BLaER1 (cell line): ENCODE measurements around the gene POGZ.

Experiments used
- H3K27ac ChIP-seq: shearing (Covaris generic); formaldehyde crosslinking; 2 replicates; pipeline ENCODE4 v1.8.1; 2022
- H3K27me3 ChIP-seq: shearing (Covaris generic); formaldehyde crosslinking; 2 replicates; pipeline ENCODE4 v1.8.1; 2022
- H3K36me3 ChIP-seq: shearing (Covaris generic); formaldehyde crosslinking; 2 replicates; pipeline ENCODE4 v1.8.1; 2022
- H3K4me1 ChIP-seq: shearing (Covaris generic); formaldehyde crosslinking; 2 replicates; pipeline ENCODE4 v1.8.1; 2022
- H3K4me2 ChIP-seq: shearing (Covaris generic); formaldehyde crosslinking; 2 replicates; pipeline ENCODE4 v1.8.1; 2022
- H3K4me3 ChIP-seq: shearing (Covaris generic); formaldehyde crosslinking; 2 replicates; pipeline ENCODE4 v1.8.1; 2022
- H3K9ac ChIP-seq: shearing (Covaris generic); formaldehyde crosslinking; 2 replicates; pipeline ENCODE4 v1.8.1; 2022
- H3K9me3 ChIP-seq: shearing (Covaris generic); formaldehyde crosslinking; 2 replicates; pipeline ENCODE4 v1.8.1; 2022
- H4K20me1 ChIP-seq: shearing (Covaris generic); formaldehyde crosslinking; 2 replicates; pipeline ENCODE4 v1.8.1; 2022
- Cebpa-rat ChIP-seq: shearing (Covaris generic); IDR thresholded peaks from 2 replicates; pipeline ENCODE4 v1.8.1; 2022

The POGZ gene

DNA sequence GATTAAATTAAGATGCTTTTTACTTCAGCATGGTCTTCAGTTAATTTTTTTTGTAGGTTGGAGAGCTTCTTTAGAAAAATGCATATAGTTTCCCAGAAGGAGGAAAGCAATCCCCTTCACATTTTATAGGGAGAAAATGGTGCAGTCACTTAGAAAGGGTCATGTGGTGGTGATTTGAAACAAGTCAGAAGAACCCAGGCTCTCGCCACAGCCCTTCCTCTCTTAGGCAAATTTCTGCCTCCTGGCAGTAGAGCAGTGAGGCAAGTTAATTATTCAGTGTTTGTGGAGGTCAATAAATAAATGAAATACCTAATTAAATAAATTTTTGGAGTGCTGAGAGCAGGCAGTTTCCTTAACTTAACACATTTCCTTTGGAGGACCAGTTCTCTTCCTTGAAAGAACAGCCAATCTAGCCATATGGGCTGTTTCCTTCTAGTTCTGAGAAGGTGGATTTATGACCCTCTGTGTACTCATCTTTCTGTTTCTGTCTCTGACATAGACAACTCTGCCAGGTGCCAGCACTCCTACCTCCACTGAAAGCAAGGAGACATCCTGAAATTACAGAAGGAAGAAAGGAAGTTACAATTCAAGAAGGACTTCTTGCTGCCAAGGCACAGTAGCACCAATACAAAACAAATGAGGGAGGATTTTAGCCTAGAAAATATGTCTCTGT is 19.0 kb upstream of the POGZ start:
- Histone ChIP-seq H3K4me3 (no peak overlapping the region), H3K27me3 (no peaks in the 10 kb centered on the region; the same call in 1 of the 2 replicates), H3K4me1 (no peaks in the 10 kb centered on the region), H3K27ac (no peak overlapping the region), H3K4me2 (no peak overlapping the region), H3K36me3 (no peaks in the 10 kb centered on the region), H4K20me1 (no peaks in the 10 kb centered on the region), H3K9me3 (peaks cover 16% of the 10 kb centered on the region), H3K9ac (no peak overlapping the region)
- TF ChIP-seq Cebpa-rat = no peak

GRCh38 chr1:151477066-151477465 is 17.8 kb upstream of the POGZ start:
- Histone ChIP-seq H3K9me3 (peaks cover 12% of the 10 kb centered on the region), H4K20me1 (no peaks in the 10 kb centered on the region), H3K4me3 (no peak overlapping the region), H3K4me1 (no peaks in the 10 kb centered on the region), H3K4me2 (no peak overlapping the region), H3K9ac (no peak overlapping the region), H3K27ac (no peak overlapping the region), H3K27me3 (no peaks in the 10 kb centered on the region; the same call in 1 of the 2 replicates), H3K36me3 (no peaks in the 10 kb centered on the region)
- TF ChIP-seq Cebpa-rat = no peak

DNA sequence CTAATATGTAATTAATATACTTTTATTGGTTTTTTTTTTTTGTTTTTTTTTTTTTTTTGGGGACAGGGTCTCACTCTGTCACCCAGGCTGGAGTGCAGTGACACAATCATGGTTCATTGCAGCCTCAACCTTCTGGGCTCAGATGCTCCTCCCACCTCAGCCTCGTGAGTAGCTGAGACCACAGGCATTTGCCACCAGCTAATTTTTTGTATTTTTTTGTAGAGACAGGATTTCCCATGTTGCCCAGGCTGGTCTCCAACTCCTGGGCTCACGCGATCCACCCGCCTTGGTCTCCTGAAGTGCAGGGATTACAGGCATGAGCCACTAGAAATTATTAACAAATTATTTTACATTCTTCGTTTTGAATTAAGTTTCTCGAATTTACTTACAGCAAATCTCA is 16.8 kb upstream of the POGZ start:
- no peaks in the 10 kb centered on the region; the same call in 1 of the 2 replicates for H3K27me3 ChIP-seq
- no peak overlapping the region for H3K4me2 ChIP-seq
- no peak overlapping the region for H3K4me3 ChIP-seq
- H3K27ac ChIP-seq = no peak overlapping the region
- no peak overlapping the region for H3K9ac ChIP-seq
- no peak for TF ChIP-seq Cebpa-rat
- 0 out of 2 replicates have a peak, but pooled peaks cover 4% of the 10 kb centered on the region for H3K9me3 ChIP-seq
- H4K20me1 ChIP-seq = no peaks in the 10 kb centered on the region
- no peaks in the 10 kb centered on the region for H3K36me3 ChIP-seq
- no peaks in the 10 kb centered on the region for H3K4me1 ChIP-seq

DNA sequence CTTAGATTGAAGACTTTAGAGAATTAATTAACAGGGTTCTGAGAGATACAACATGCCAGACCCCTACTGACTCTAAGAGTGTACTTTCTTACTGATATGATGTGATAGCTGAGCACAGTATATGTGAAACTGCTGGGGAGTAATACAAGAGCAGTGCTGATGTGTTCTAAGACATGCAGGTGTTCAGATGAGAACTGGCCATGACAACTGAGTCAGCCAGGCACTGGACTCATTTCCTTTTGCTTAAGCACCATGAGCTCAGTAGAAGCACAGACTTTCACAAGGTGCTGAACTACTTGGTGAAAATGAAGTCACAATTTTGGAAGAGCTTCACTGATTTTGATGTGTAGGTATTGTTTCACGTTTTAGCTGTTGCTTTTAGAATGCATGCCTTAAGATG is 15.9 kb upstream of the POGZ start:
- Histone ChIP-seq H3K9ac (no peak overlapping the region), H3K4me3 (no peak overlapping the region), H3K36me3 (no peaks in the 10 kb centered on the region), H3K4me2 (no peak overlapping the region), H4K20me1 (no peaks in the 10 kb centered on the region), H3K9me3 (no peaks in the 10 kb centered on the region), H3K27me3 (no peaks in the 10 kb centered on the region; the same call in 1 of the 2 replicates), H3K27ac (no peak overlapping the region), H3K4me1 (no peaks in the 10 kb centered on the region)
- no peak for TF ChIP-seq Cebpa-rat

DNA sequence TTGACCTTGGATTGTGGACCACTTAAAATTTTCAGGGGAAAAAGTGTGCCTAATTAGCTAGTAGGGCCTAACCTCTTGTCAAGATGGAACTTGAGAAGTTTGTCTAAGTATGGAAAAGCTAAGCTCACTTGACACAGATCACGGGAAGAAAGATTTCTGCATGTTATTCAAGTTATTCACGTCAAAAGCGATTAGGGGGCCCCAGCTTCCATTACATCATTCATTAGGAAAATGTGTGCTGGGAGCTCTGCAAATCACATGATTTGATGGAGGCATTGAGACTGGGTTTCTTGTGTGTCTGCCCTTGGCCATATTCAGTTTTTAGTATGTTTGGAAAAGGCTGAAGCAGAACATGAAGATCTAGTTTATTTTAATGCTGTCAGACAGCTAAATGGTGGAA is 15.5 kb upstream of the POGZ start:
- Histone ChIP-seq H3K4me1 (no peaks in the 10 kb centered on the region), H3K36me3 (no peaks in the 10 kb centered on the region), H4K20me1 (no peaks in the 10 kb centered on the region), H3K9ac (no peak overlapping the region), H3K4me2 (no peak overlapping the region), H3K27ac (no peak overlapping the region), H3K9me3 (no peaks in the 10 kb centered on the region), H3K4me3 (no peak overlapping the region), H3K27me3 (no peaks in the 10 kb centered on the region; the same call in 1 of the 2 replicates)
- no peak for TF ChIP-seq Cebpa-rat

- Histone ChIP-seq H4K20me1 (no peaks in the 10 kb centered on the region), H3K9ac (no peak overlapping the region), H3K27me3 (no peaks in the 10 kb centered on the region; the same call in 1 of the 2 replicates), H3K9me3 (no peaks in the 10 kb centered on the region), H3K36me3 (no peaks in the 10 kb centered on the region), H3K4me1 (no peaks in the 10 kb centered on the region), H3K27ac (no peak overlapping the region), H3K4me2 (no peak overlapping the region), H3K4me3 (no peak overlapping the region)
- TF ChIP-seq Cebpa-rat = no peak
Observed at GRCh38 chr1:151472856-151473731, 13.8 kb upstream of the POGZ start.

- H4K20me1 ChIP-seq = no peaks in the 10 kb centered on the region
- no peak overlapping the region for H3K27ac ChIP-seq
- H3K4me1 ChIP-seq = peaks cover 2% of the 10 kb centered on the region
- H3K9me3 ChIP-seq = no peaks in the 10 kb centered on the region
- TF ChIP-seq Cebpa-rat = no peak
- no peak overlapping the region for H3K4me2 ChIP-seq
- H3K36me3 ChIP-seq = no peaks in the 10 kb centered on the region
- H3K4me3 ChIP-seq = no peak overlapping the region
- no peaks in the 10 kb centered on the region for H3K27me3 ChIP-seq
- no peak overlapping the region for H3K9ac ChIP-seq
Observed at GRCh38 chr1:151465026-151465425, 5.7 kb upstream of the POGZ start.

DNA sequence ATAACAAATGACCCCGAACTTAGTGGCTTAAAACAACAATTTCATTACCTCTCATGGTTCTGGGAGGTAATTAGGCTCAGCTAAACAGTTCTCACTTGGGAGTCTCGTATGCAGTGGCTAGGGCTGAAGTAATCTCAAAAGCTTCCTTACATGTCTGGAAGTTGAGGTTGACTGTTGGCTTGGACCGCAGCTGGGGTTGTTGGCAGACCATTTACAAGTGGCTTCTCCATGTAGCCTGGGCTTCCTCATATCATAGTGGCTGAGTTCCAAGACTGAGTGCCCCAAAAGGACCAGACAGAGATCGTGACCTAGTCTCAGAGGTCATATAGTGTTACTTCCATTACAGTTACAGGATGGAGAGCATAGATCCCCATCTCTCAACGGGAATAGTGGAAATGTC is 2.4 kb upstream of the POGZ start:
- Histone ChIP-seq H3K27me3 (no peaks in the 10 kb centered on the region), H3K4me3 (no peak overlapping the region), H3K9me3 (no peaks in the 10 kb centered on the region), H3K27ac (no peak overlapping the region), H3K9ac (no peak overlapping the region), H4K20me1 (peaks cover 15% of the 10 kb centered on the region), H3K4me1 (peaks cover 20% of the 10 kb centered on the region), H3K4me2 (no peak overlapping the region), H3K36me3 (no peaks in the 10 kb centered on the region)
- no peak for TF ChIP-seq Cebpa-rat

GRCh38 chr1:151458802-151459330 is 428 bp downstream of the POGZ start:
- H3K36me3 ChIP-seq = peaks cover 11% of the 10 kb centered on the region
- no peaks in the 10 kb centered on the region for H3K9me3 ChIP-seq
- no peak for TF ChIP-seq Cebpa-rat
- H3K9ac ChIP-seq = peak overlapping the region; percentile 84
- H3K4me2 ChIP-seq = no peak overlapping the region
- no peaks in the 10 kb centered on the region for H3K27me3 ChIP-seq
- peaks cover 44% of the 10 kb centered on the region for H3K4me1 ChIP-seq
- peak overlapping the region; percentile 81 for H3K27ac ChIP-seq
- peak overlapping the region; percentile 76 for H3K4me3 ChIP-seq
- H4K20me1 ChIP-seq = peaks cover 44% of the 10 kb centered on the region
